Skeletal muscle satellite cell (primary cell): ENCODE results near the gene AAMP.

ENCODE experiments used
- H3K27me3 ChIP-seq: 2 replicates; pipeline ENCODE4 v1.7.0; 2013; ENCODE audit warnings: low read length; ENCODE audit not compliant: control insufficient read depth, insufficient read depth
- H3K36me3 ChIP-seq: 2 replicates; pipeline ENCODE4 v1.7.0; 2013; ENCODE audit warnings: mild to moderate bottlenecking, control low read depth, low read length; ENCODE audit not compliant: insufficient read depth
- H3K4me1 ChIP-seq: 2 replicates; pipeline ENCODE4 v1.7.0; 2013; ENCODE audit warnings: low read length; ENCODE audit not compliant: control insufficient read depth, insufficient read depth
- H3K4me2 ChIP-seq: 2 replicates; pipeline ENCODE4 v1.7.0; 2013; ENCODE audit warnings: mild to moderate bottlenecking, low read length
- H3K4me3 ChIP-seq: 2 replicates; pipeline ENCODE4 v1.7.0; 2013; ENCODE audit warnings: low read length
- H3K9ac ChIP-seq: 2 replicates; pipeline ENCODE4 v1.7.0; 2013; ENCODE audit warnings: mild to moderate bottlenecking, low read depth, low read length, moderate library complexity
- H3K9me3 ChIP-seq: replicated peaks from 2 replicates; pipeline ENCODE4 v1.7.0; 2013; ENCODE audit warnings: mild to moderate bottlenecking, control low read depth, low read length

Gene AAMP

GRCh38 chr2:218292048-218293014 lies 22.4 kb upstream of the AAMP start, which contains the start of gene TMBIM1:
Gene TMBIM1, minus strand, starts transcription at chr2:218292503. Its CDS starts 10,362 bp downstream, at chr2:218282141.
- Histone ChIP-seq H3K9me3 (no peaks in the 10 kb centered on the region), H3K36me3 (no peaks in the 10 kb centered on the region), H3K9ac (peak within 1 kb of the TSS; percentile 91), H3K4me2 (peak within 1 kb of the TSS; percentile 91), H3K4me3 (peak within 1 kb of the TSS; percentile 87), H3K4me1 (peaks cover 36% of the 10 kb centered on the region), H3K27me3 (no peaks in the 10 kb centered on the region)

- Histone ChIP-seq H3K27me3 (no peaks in the 10 kb centered on the region), H3K4me1 (peaks cover 42% of the 10 kb centered on the region), H3K4me2 (peak overlapping the region; percentile 91), H3K4me3 (peak overlapping the region; percentile 87), H3K9ac (peak overlapping the region; percentile 91), H3K36me3 (no peaks in the 10 kb centered on the region), H3K9me3 (no peaks in the 10 kb centered on the region)
These were observed 21.5 kb upstream of the AAMP start for GRCh38 chr2:218291318-218292047.

DNA sequence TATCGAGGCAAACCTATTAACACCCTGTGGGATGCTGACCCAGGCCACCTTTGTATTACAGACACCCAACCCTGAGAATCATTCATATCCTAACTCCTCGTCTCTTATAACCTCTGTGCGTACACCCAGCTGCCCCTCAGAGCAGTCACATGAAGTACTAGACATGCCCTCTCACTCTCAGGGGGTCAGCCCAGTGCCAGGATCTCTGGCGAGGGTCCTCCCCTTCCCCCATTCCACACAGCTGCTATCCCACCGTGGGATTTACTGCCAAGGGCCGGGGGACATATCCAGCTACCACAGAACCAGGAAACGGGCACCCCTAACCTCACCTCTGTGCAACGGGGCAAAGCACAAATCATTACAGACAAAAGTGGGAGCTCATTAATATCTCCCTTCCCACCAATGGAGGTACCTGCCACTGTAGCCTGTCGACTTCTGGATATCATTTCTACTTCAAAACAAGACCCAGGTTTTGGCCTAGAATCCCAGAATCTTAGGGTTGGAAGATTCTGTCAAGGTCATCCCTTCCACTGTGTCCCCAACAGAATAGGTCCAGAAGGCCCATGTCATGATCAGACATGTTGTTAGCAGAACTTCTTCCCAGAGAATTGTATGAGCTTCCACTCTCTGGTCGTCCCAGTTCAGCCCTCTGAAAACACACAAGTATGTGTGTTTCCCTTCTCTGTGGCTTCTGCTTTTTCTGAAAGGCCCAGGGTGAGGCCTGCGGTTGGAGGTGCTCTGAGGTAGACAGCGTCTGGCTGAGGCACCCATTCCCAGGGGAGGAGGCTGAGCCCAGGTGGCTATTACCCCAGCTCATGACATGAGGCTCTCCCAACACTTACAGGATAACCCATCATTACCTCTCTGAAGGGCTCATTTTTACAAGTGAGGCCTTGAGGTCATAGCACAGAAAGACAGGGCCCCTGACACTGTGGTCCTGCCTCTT lies 20.7 kb upstream of the AAMP start:
- Histone ChIP-seq H3K36me3 (no peaks in the 10 kb centered on the region), H3K9me3 (no peaks in the 10 kb centered on the region), H3K27me3 (no peaks in the 10 kb centered on the region), H3K9ac (peak overlapping the region; percentile 91), H3K4me3 (peak overlapping the region; percentile 87), H3K4me2 (peak overlapping the region; percentile 91), H3K4me1 (peaks cover 51% of the 10 kb centered on the region)

GRCh38 chr2:218289639-218290315 lies 19.8 kb upstream of the AAMP start:
- H3K4me2 ChIP-seq: peak overlapping the region; percentile 91
- H3K27me3 ChIP-seq: no peaks in the 10 kb centered on the region
- no peaks in the 10 kb centered on the region for H3K36me3 ChIP-seq
- peak overlapping the region; percentile 91 for H3K9ac ChIP-seq
- no peaks in the 10 kb centered on the region for H3K9me3 ChIP-seq
- H3K4me3 ChIP-seq: peak overlapping the region; percentile 87
- H3K4me1 ChIP-seq: peaks cover 59% of the 10 kb centered on the region

DNA sequence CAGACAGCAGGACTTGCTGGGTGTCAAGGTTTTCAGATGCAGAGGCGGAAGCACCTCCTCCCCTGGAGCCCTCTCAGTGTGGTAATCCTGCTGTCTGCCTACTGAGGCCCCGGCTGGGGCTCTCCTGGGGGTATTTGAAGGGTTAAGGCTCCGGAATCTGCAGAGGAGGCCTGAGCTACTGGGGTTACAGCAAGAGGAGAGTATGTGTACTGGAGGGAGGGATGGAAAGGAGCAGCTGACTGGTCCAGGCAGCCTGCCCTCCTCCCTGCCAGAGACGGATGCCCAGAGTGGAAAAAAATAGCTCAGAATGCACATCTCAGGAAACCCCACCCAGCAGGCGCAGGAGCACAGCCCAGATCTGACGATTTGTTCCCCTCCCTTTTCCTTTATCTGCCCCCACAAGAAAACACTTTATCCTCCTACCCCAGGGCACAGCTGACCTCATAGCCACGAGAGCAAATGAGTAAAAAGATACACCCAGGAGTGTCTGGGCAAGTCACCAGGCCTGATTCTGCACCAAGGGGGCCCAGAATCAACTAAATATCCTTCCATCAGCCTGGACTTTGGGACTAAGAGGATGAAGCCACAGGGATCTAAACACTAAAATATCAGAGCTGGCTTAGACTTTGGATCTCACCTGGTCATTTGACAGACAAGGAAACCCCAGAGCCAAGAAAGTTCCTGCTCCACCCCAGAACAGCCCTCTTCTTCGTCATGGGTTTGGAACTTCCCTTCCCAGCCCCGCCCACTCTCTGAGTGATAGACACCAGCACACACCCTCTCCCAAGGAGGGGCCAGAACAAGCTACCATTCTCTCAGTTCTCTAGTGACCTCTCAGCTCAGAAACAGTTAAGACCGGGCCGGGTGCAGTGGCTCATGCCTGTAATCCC lies 16.9 kb upstream of the AAMP start:
- peak overlapping the region; percentile 68 for H3K4me3 ChIP-seq
- peaks cover 80% of the 10 kb centered on the region for H3K4me1 ChIP-seq
- no peaks in the 10 kb centered on the region for H3K9me3 ChIP-seq
- H3K27me3 ChIP-seq: no peaks in the 10 kb centered on the region
- H3K4me2 ChIP-seq: peak overlapping the region; percentile 87
- H3K9ac ChIP-seq: peak overlapping the region; percentile 88
- peaks cover 5% of the 10 kb centered on the region for H3K36me3 ChIP-seq

- peak overlapping the region; percentile 68 for H3K4me3 ChIP-seq
These were observed 15.7 kb upstream of the AAMP start for GRCh38 chr2:218285604-218286003.

DNA sequence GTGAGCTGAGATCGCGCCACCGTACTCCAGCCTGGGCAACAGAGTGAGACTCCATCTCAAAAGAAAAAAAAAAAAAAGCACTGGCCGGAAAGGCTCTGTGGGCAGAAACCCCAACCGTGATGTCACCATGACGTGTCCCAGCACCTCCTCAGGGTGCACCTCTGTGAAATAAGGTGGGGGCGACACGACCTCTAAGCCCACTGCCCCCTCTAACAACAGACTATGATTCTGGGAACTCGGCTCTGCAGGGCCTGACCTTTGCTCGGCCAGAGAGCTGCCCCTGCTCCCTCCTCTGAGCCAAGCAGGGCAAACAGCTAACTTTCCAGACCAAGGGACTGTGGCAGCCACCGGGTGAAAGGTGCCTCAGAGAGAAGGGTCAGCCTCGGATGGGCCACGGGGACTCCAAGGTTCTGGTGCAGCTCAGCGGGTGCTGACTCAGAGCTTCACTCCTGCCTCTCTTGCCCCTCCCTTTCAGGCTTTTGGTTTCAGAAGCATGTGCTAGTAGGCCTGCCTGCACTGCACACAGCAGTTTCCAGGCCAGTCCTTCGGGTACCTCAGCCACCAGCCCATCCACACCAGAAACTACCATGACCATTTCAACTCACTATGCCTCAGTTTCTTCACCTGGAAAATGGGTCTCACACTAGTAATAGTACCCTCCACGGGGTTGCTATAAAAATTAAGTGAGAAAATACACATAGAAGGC lies 14.3 kb upstream of the AAMP start:
- peaks cover 66% of the 10 kb centered on the region for H3K4me1 ChIP-seq
- H3K36me3 ChIP-seq: peaks cover 28% of the 10 kb centered on the region
- H3K4me2 ChIP-seq: peak overlapping the region; percentile 87
- peak overlapping the region; percentile 88 for H3K9ac ChIP-seq
- peak overlapping the region; percentile 50 for H3K4me3 ChIP-seq
- no peaks in the 10 kb centered on the region for H3K27me3 ChIP-seq
- H3K9me3 ChIP-seq: no peaks in the 10 kb centered on the region

More at GRCh38 chr2:218285604-218286003, 15.7 kb upstream of the AAMP start:
- H3K36me3 ChIP-seq: peaks cover 15% of the 10 kb centered on the region
- H3K4me1 ChIP-seq: peaks cover 79% of the 10 kb centered on the region
- peak overlapping the region; percentile 87 for H3K4me2 ChIP-seq
- peak overlapping the region; percentile 88 for H3K9ac ChIP-seq
- no peaks in the 10 kb centered on the region for H3K9me3 ChIP-seq
- no peaks in the 10 kb centered on the region for H3K27me3 ChIP-seq

GRCh38 chr2:218282173-218282991 lies 12.4 kb upstream of the AAMP start:
- Histone ChIP-seq H3K4me1 (peaks cover 60% of the 10 kb centered on the region), H3K4me3 (peak overlapping the region; percentile 51), H3K4me2 (peak overlapping the region; percentile 71), H3K27me3 (no peaks in the 10 kb centered on the region), H3K9me3 (no peaks in the 10 kb centered on the region), H3K36me3 (peaks cover 47% of the 10 kb centered on the region), H3K9ac (peak overlapping the region; percentile 85)

- peaks cover 52% of the 10 kb centered on the region for H3K4me1 ChIP-seq
- no peaks in the 10 kb centered on the region for H3K9me3 ChIP-seq
- H3K9ac ChIP-seq: peak overlapping the region; percentile 85
- H3K27me3 ChIP-seq: no peaks in the 10 kb centered on the region
- peak overlapping the region; percentile 71 for H3K4me2 ChIP-seq
- peaks cover 56% of the 10 kb centered on the region for H3K36me3 ChIP-seq
- no peak overlapping the region for H3K4me3 ChIP-seq
These were observed 11.5 kb upstream of the AAMP start for GRCh38 chr2:218281449-218281848.
